ENCODE data around the gene GPR65. TPM values are rescaled to one million over a fixed set of nuclear protein-coding genes. Genes with fewer than 3 reads are reported as not detected.

The GPR65 gene
- total RNA-seq, 2 experiments from 2014 or later: 6.1 to 8.2 TPM

- Histone ChIP-seq H3K4me3 (ENCODE audit: low read depth, low read length, poor library complexity, severe bottlenecking) (no peak overlapping the region), H2AFZ (ENCODE audit: low read length) (no peak overlapping the region), H3K79me2 (ENCODE audit: insufficient read depth, low read depth, low read length) (no peaks in the 10 kb centered on the region), H3K27ac (ENCODE audit: low read depth, low read length, poor library complexity, severe bottlenecking) (no peak overlapping the region), H4K20me1 (ENCODE audit: insufficient read depth, low read length) (no peaks in the 10 kb centered on the region), H3K4me2 (ENCODE audit: low read length) (no peak overlapping the region), H3K36me3 (ENCODE audit: insufficient read depth, low read length) (no peaks in the 10 kb centered on the region), H3K4me1 (ENCODE audit: insufficient read depth, low read length, poor library complexity, severe bottlenecking) (no peaks in the 10 kb centered on the region), H3K9me2 (ENCODE audit: insufficient read depth, low read length) (no peaks in the 10 kb centered on the region), H3K9me3 (ENCODE audit: low read length) (no peaks in the 10 kb centered on the region)
- intact Hi-C loops (cut with micrococcal nuclease; ENCODE audit: unreplicated experiment): no loop called here
- ChIA-PET CTCF (ENCODE audit: unreplicated experiment) (no interaction called here), POLR2A (interaction anchor here (0.7 kb wide), 1 partner anchor 22 kb away, joined by 3 read pairs; no protein-coding TSS in a partner anchor)
- BruUV-seq (replicated peaks): no TSS peak
- no peak for DNase-seq (ENCODE audit: low spot score)
- TF ChIP-seq EZH2phosphoT487 (IDR thresholded peaks at IDR 0.05; ENCODE audit: borderline replicate concordance, low read depth, low read length): no peak
- TF ChIP-seq, protein P1, sequence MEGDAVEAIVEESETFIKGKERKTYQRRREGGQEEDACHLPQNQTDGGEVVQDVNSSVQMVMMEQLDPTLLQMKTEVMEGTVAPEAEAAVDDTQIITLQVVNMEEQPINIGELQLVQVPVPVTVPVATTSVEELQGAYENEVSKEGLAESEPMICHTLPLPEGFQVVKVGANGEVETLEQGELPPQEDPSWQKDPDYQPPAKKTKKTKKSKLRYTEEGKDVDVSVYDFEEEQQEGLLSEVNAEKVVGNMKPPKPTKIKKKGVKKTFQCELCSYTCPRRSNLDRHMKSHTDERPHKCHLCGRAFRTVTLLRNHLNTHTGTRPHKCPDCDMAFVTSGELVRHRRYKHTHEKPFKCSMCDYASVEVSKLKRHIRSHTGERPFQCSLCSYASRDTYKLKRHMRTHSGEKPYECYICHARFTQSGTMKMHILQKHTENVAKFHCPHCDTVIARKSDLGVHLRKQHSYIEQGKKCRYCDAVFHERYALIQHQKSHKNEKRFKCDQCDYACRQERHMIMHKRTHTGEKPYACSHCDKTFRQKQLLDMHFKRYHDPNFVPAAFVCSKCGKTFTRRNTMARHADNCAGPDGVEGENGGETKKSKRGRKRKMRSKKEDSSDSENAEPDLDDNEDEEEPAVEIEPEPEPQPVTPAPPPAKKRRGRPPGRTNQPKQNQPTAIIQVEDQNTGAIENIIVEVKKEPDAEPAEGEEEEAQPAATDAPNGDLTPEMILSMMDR (conservative IDR thresholded peaks at IDR 0.05; ENCODE audit: low read length): no peak
Observed at GRCh38 chr14:88043529-88044443, 38.9 kb downstream of the GPR65 start.

DNA sequence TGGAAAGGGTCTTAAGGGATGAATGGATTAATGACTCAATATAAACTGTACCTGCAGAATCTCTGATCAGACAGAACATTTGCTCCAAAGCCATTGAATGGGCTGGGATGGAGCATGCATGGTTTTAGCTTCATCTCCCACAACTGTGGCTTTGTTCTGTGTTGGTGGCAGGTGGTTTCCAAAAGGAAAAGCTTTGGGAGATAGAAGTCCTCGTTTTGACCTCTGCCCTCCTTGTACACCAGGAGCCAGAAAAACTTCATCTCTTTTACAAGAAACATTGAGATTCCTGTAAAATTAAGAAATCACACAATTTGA lies 39.5 kb downstream of the GPR65 start:
- DNase-seq (ENCODE audit: low spot score): no peak

More for the DNA sequence above, 39.5 kb downstream of the GPR65 start:
- Histone ChIP-seq H3K27ac (ENCODE audit: low read depth, low read length, poor library complexity, severe bottlenecking) (no peak overlapping the region), H3K9me3 (ENCODE audit: low read length) (no peaks in the 10 kb centered on the region), H3K4me2 (ENCODE audit: low read length) (no peak overlapping the region), H3K4me1 (ENCODE audit: insufficient read depth, low read length, poor library complexity, severe bottlenecking) (no peaks in the 10 kb centered on the region), H3K36me3 (ENCODE audit: insufficient read depth, low read length) (no peaks in the 10 kb centered on the region), H3K9me2 (ENCODE audit: insufficient read depth, low read length) (no peaks in the 10 kb centered on the region), H3K79me2 (ENCODE audit: insufficient read depth, low read depth, low read length) (no peaks in the 10 kb centered on the region), H3K4me3 (ENCODE audit: low read depth, low read length, poor library complexity, severe bottlenecking) (no peak overlapping the region), H4K20me1 (ENCODE audit: insufficient read depth, low read length) (no peaks in the 10 kb centered on the region), H2AFZ (ENCODE audit: low read length) (no peak overlapping the region)
- no TSS peak for BruUV-seq (replicated peaks)
- TF ChIP-seq, protein P1 (conservative IDR thresholded peaks at IDR 0.05; ENCODE audit: low read length): no peak
- no peak for TF ChIP-seq EZH2phosphoT487 (IDR thresholded peaks at IDR 0.05; ENCODE audit: borderline replicate concordance, low read depth, low read length)
- ChIA-PET POLR2A (no interaction called here), CTCF (ENCODE audit: unreplicated experiment) (no interaction called here)
- intact Hi-C loops (cut with micrococcal nuclease; ENCODE audit: unreplicated experiment): no loop called here
